Caki2 (cell line): ENCODE measurements around the gene MBNL1. TPM values are rescaled to one million over a fixed set of nuclear protein-coding genes. Genes with fewer than 3 reads are reported as not detected.

Experiments used
- DNase-seq: peaks from one replicate; pipeline ENCODE4 v3.0.0-alpha.2; 2015; ENCODE audit warnings: low read depth
- in situ Hi-C: cut with HindIII; loops from 2 replicates; pipeline ENCODE4 v1.10.0; 2016; ENCODE audit warnings: low sequenced_read_pairs, low pct_unique_long_range_greater_than_20kb, mixed read lengths
- total RNA-seq: library from RNA; depleted of rRNA; stranded (reverse); fragments of >200 nt; shearing (Covaris generic); gene quantifications from 2 replicates; pipeline ENCODE4 v1.2.3, GENCODE V29; 2014; ENCODE audit warnings: low replicate concordance

The MBNL1 gene
- total RNA-seq, 1 experiment from 2014 or later: 89.0 TPM

- DNase-seq: no peak
- in situ Hi-C loops: no loop called here
Measured at GRCh38 chr3:152469248-152470025, 200.7 kb downstream of the MBNL1 start.

GRCh38 chr3:152470095-152470494, 201.4 kb downstream of the MBNL1 start:
- DNase-seq: no peak
- in situ Hi-C loops: no loop called here

- DNase-seq: no peak
Measured at GRCh38 chr3:152470893-152471292, 202.2 kb downstream of the MBNL1 start.

GRCh38 chr3:152471814-152472671, 203.3 kb downstream of the MBNL1 start:
- in situ Hi-C loops: no loop called here
- DNase-seq: peak; percentile 60

More at GRCh38 chr3:152470893-152471292, 202.2 kb downstream of the MBNL1 start:
- in situ Hi-C loops: no loop called here

GRCh38 chr3:152472672-152472954, 203.9 kb downstream of the MBNL1 start:
- in situ Hi-C loops: no loop called here

GRCh38 chr3:152474585-152474984, 205.9 kb downstream of the MBNL1 start:
- peak; percentile 20 for DNase-seq
- in situ Hi-C loops: no loop called here

More at GRCh38 chr3:152472672-152472954, 203.9 kb downstream of the MBNL1 start:
- DNase-seq: no peak

GRCh38 chr3:152477422-152477821, 208.7 kb downstream of the MBNL1 start:
- no peak for DNase-seq
- in situ Hi-C loops: no loop called here

GRCh38 chr3:152480282-152480953, 211.7 kb downstream of the MBNL1 start:
- DNase-seq: no peak
- in situ Hi-C loops: no loop called here

- DNase-seq: no peak
- in situ Hi-C loops: no loop called here
Measured at GRCh38 chr3:152486364-152486763, 217.6 kb downstream of the MBNL1 start.

- in situ Hi-C loops: no loop called here
Measured at GRCh38 chr3:152488449-152488848, 219.7 kb downstream of the MBNL1 start.

GRCh38 chr3:152491922-152492321, 223.2 kb downstream of the MBNL1 start:
- in situ Hi-C loops: no loop called here
- DNase-seq: no peak

More at GRCh38 chr3:152488449-152488848, 219.7 kb downstream of the MBNL1 start:
- no peak for DNase-seq

GRCh38 chr3:152496286-152496685, 227.6 kb downstream of the MBNL1 start:
- no peak for DNase-seq
- in situ Hi-C loops: no loop called here

GRCh38 chr3:152496716-152497115, 228.0 kb downstream of the MBNL1 start:
- in situ Hi-C loops: no loop called here
- no peak for DNase-seq

GRCh38 chr3:152497457-152497856, 228.7 kb downstream of the MBNL1 start:
- in situ Hi-C loops: no loop called here
- DNase-seq: no peak

GRCh38 chr3:152497890-152498289, 229.2 kb downstream of the MBNL1 start:
- DNase-seq: no peak
- in situ Hi-C loops: no loop called here

- DNase-seq: no peak
- in situ Hi-C loops: no loop called here
Measured at GRCh38 chr3:152499791-152500385, 231.2 kb downstream of the MBNL1 start.

GRCh38 chr3:152505926-152506325, 237.2 kb downstream of the MBNL1 start:
- in situ Hi-C loops: no loop called here
- DNase-seq: no peak

GRCh38 chr3:152508705-152509104, 240.0 kb downstream of the MBNL1 start:
- DNase-seq: no peak
- in situ Hi-C loops: no loop called here

GRCh38 chr3:152511904-152512303, 243.2 kb downstream of the MBNL1 start:
- in situ Hi-C loops: no loop called here
- DNase-seq: no peak
